ENCODE measurements around the gene BCL6B. TPM values are rescaled to one million over a fixed set of nuclear protein-coding genes. Genes with fewer than 3 reads are reported as not detected.

Gene BCL6B
- total RNA-seq, 1 experiment from 2014 or later: 0.18 TPM

GRCh38 chr17:7018331-7018964 lies 4.4 kb upstream of the BCL6B start:
- POLR2A ChIA-PET: no interaction called here
- Histone ChIP-seq H3K9me3 (ENCODE audit: control insufficient read depth, insufficient read depth, low read depth, low read length) (no peaks in the 10 kb centered on the region), H3K4me3 (ENCODE audit: low read depth in 2 of 2, low read length in 2 of 2) (no peak overlapping the region), H3K36me3 (ENCODE audit: control insufficient read depth, insufficient read depth, low read length) (peaks cover 9% of the 10 kb centered on the region; the same call in 1 of the 2 replicates), H3K27ac (ENCODE audit: low read length) (peak overlapping the region; percentile 54; the same call in 1 of the 2 replicates), H3K27me3 (ENCODE audit: control insufficient read depth, insufficient read depth, low read length) (no peaks in the 10 kb centered on the region), H3K4me1 (ENCODE audit: control insufficient read depth, insufficient read depth, low read length) (peaks cover 29% of the 10 kb centered on the region)
- intact Hi-C loops (cut with micrococcal nuclease; ENCODE audit: unreplicated experiment): no loop called here
- no peak for DNase-seq (ENCODE audit: low read depth, low spot score)
- no peak for ATAC-seq
- no TSS peak for BruUV-seq (replicated peaks)
- in situ Hi-C loops (cut with HindIII; ENCODE audit: low pct_unique_long_range_greater_than_20kb, low sequenced_read_pairs): no loop called here
- TF ChIP-seq CTCF (IDR thresholded peaks at IDR 0.05) (no peak), SIN3A (IDR thresholded peaks at IDR 0.05; ENCODE audit: borderline replicate concordance, insufficient read depth, low read depth, low read length) (no peak), TCF7L2 (IDR thresholded peaks at IDR 0.05; ENCODE audit: low read depth, low read length) (no peak), REST (IDR thresholded peaks at IDR 0.05; ENCODE audit: insufficient read depth in 1 of 2, low read depth in 2 of 2, low read length in 1 of 2) (no peak), POLR2AphosphoS5 (IDR thresholded peaks at IDR 0.05; ENCODE audit: low read depth, low read length) (no peak)
- CTCF ChIA-PET: no interaction called here

GRCh38 chr17:7019367-7019766 lies 3.5 kb upstream of the BCL6B start:
- peaks cover 29% of the 10 kb centered on the region for H3K4me1 ChIP-seq (ENCODE audit: control insufficient read depth, insufficient read depth, low read length)
- CTCF ChIA-PET: interaction anchor here (0.6 to 1.0 kb wide), 2 partner anchors 26 to 105 kb away, joined by 4 to 8 read pairs; no protein-coding TSS in a partner anchor
- TF ChIP-seq POLR2AphosphoS5 (IDR thresholded peaks at IDR 0.05; ENCODE audit: low read depth, low read length): no peak
- no peak for TF ChIP-seq TCF7L2 (IDR thresholded peaks at IDR 0.05; ENCODE audit: low read depth, low read length)
- TF ChIP-seq REST (IDR thresholded peaks at IDR 0.05; ENCODE audit: insufficient read depth in 1 of 2, low read depth in 2 of 2, low read length in 1 of 2): no peak
- TF ChIP-seq SIN3A (IDR thresholded peaks at IDR 0.05; ENCODE audit: borderline replicate concordance, insufficient read depth, low read depth, low read length): no peak
- no peak for TF ChIP-seq CTCF (IDR thresholded peaks at IDR 0.05)
- no peak for ATAC-seq
- H3K4me3 ChIP-seq (ENCODE audit: low read depth in 2 of 2, low read length in 2 of 2): peak overlapping the region in 1 of 2 experiments; percentile 37; a peak in 2 of 4 replicates
- intact Hi-C loops (cut with micrococcal nuclease; ENCODE audit: unreplicated experiment) (no loop called here), in situ Hi-C loops (cut with HindIII; ENCODE audit: low pct_unique_long_range_greater_than_20kb, low sequenced_read_pairs) (no loop called here)
- BruUV-seq (replicated peaks): no TSS peak
- no peaks in the 10 kb centered on the region for H3K27me3 ChIP-seq (ENCODE audit: control insufficient read depth, insufficient read depth, low read length)
- POLR2A ChIA-PET: no interaction called here
- H3K27ac ChIP-seq (ENCODE audit: low read length): peak overlapping the region; percentile 89
- no peaks in the 10 kb centered on the region for H3K9me3 ChIP-seq (ENCODE audit: control insufficient read depth, insufficient read depth, low read depth, low read length)
- peaks cover under 1% of the 10 kb centered on the region; the same call in 1 of the 2 replicates for H3K36me3 ChIP-seq (ENCODE audit: control insufficient read depth, insufficient read depth, low read length)
- DNase-seq (ENCODE audit: low read depth, low spot score): no peak

Measured in Panc1 (cell line).